ENCODE measurements around the gene TFAP2A.

GRCh38 chr6:10390495-10391298, 24.2 kb downstream of the TFAP2A start:
- no peak for TF ChIP-seq POLR2AphosphoS5 (IDR thresholded peaks at IDR 0.05; ENCODE audit: borderline replicate concordance, low read depth, low read length)
- TF ChIP-seq EZH2 (IDR thresholded peaks at IDR 0.05): no peak
